Thymus (tissue), 2 donors: ENCODE measurements around the gene PCDHAC1. TPM values are rescaled to one million over a fixed set of nuclear protein-coding genes. Genes with fewer than 3 reads are reported as not detected.

Experiments
- polyA plus RNA-seq: library from polyadenylated mRNA; stranded (reverse); fragments of 200-250 nt; gene quantifications from one replicate; pipeline ENCODE4 v1.2.3, GENCODE V29; 2013
- total RNA-seq: library from RNA; stranded (reverse); fragments of 120-200 nt; gene quantifications from one replicate; pipeline ENCODE4 v1.2.4, GENCODE V29; 2013
- donor health status: healthy.

PCDHAC1 gene
- total and polyA plus RNA-seq, 2 donors: 0.02 to 0.05 TPM

Other genes starting within 250 kb of the PCDHAC1 start
- gene HARS1, start 234.9 kb upstream of the PCDHAC1 start, total RNA-seq: 45.4 TPM
- 58.8 TPM for gene HARS1, start 234.9 kb upstream of the PCDHAC1 start, polyA plus RNA-seq
- gene HARS2, start 234.8 kb upstream of the PCDHAC1 start, total RNA-seq: 23.4 TPM
- 32.6 TPM for gene HARS2, start 234.8 kb upstream of the PCDHAC1 start, polyA plus RNA-seq
- gene ZMAT2, start 225.9 kb upstream of the PCDHAC1 start, total RNA-seq: 104 TPM
- 75.1 TPM for gene ZMAT2, start 225.9 kb upstream of the PCDHAC1 start, polyA plus RNA-seq
- not detected for gene PCDHA1, start 140.2 kb upstream of the PCDHAC1 start, total RNA-seq
- gene PCDHA1, start 140.2 kb upstream of the PCDHAC1 start, polyA plus RNA-seq: not detected
- not detected for gene PCDHA2, start 131.4 kb upstream of the PCDHAC1 start, total RNA-seq
- gene PCDHA2, start 131.4 kb upstream of the PCDHAC1 start, polyA plus RNA-seq: 0.02 TPM
- gene PCDHA3, start 125.2 kb upstream of the PCDHAC1 start, total RNA-seq: under 0.01 TPM
- 0.07 TPM for gene PCDHA3, start 125.2 kb upstream of the PCDHAC1 start, polyA plus RNA-seq
- gene PCDHA4, start 119.2 kb upstream of the PCDHAC1 start, total RNA-seq: 0.05 TPM
- 0.05 TPM for gene PCDHA4, start 119.2 kb upstream of the PCDHAC1 start, polyA plus RNA-seq
- gene PCDHA5, start 104.7 kb upstream of the PCDHAC1 start, total RNA-seq: not detected
- gene PCDHA5, start 104.7 kb upstream of the PCDHAC1 start, polyA plus RNA-seq: 0.02 TPM
- gene PCDHA6, start 98.3 kb upstream of the PCDHAC1 start, total RNA-seq: 0.05 TPM
- gene PCDHA6, start 98.3 kb upstream of the PCDHAC1 start, polyA plus RNA-seq: 0.05 TPM
- gene PCDHA7, start 92.0 kb upstream of the PCDHAC1 start, total RNA-seq: under 0.01 TPM
- gene PCDHA7, start 92.0 kb upstream of the PCDHAC1 start, polyA plus RNA-seq: 0.02 TPM
- not detected for gene PCDHA8, start 85.1 kb upstream of the PCDHAC1 start, total RNA-seq
- gene PCDHA8, start 85.1 kb upstream of the PCDHAC1 start, polyA plus RNA-seq: 0.02 TPM
- gene PCDHA9, start 77.9 kb upstream of the PCDHAC1 start, total RNA-seq: not detected
- gene PCDHA9, start 77.9 kb upstream of the PCDHAC1 start, polyA plus RNA-seq: not detected
- gene PCDHA10, start 70.4 kb upstream of the PCDHAC1 start, total RNA-seq: under 0.01 TPM
- gene PCDHA10, start 70.4 kb upstream of the PCDHAC1 start, polyA plus RNA-seq: 0.02 TPM
- gene PCDHA11, start 57.3 kb upstream of the PCDHAC1 start, total RNA-seq: 0.05 TPM
- under 0.01 TPM for gene PCDHA11, start 57.3 kb upstream of the PCDHAC1 start, polyA plus RNA-seq
- gene PCDHA12, start 51.0 kb upstream of the PCDHAC1 start, total RNA-seq: under 0.01 TPM
- not detected for gene PCDHA12, start 51.0 kb upstream of the PCDHAC1 start, polyA plus RNA-seq
- gene PCDHA13, start 44.2 kb upstream of the PCDHAC1 start, total RNA-seq: under 0.01 TPM
- under 0.01 TPM for gene PCDHA13, start 44.2 kb upstream of the PCDHAC1 start, polyA plus RNA-seq
- gene PCDHAC2, start 40.2 kb downstream of the PCDHAC1 start, total RNA-seq: 0.38 TPM
- 0.02 TPM for gene PCDHAC2, start 40.2 kb downstream of the PCDHAC1 start, polyA plus RNA-seq
- 0.05 TPM for gene PCDHB1, start 125.1 kb downstream of the PCDHAC1 start, total RNA-seq
- gene PCDHB1, start 125.1 kb downstream of the PCDHAC1 start, polyA plus RNA-seq: 0.02 TPM
- gene PCDHB2, start 168.3 kb downstream of the PCDHAC1 start, total RNA-seq: 0.24 TPM
- 0.39 TPM for gene PCDHB2, start 168.3 kb downstream of the PCDHAC1 start, polyA plus RNA-seq
- 0.09 TPM for gene PCDHB3, start 174.2 kb downstream of the PCDHAC1 start, total RNA-seq
- 0.11 TPM for gene PCDHB3, start 174.2 kb downstream of the PCDHAC1 start, polyA plus RNA-seq
- gene PCDHB4, start 195.5 kb downstream of the PCDHAC1 start, total RNA-seq: 0.09 TPM
- gene PCDHB4, start 195.5 kb downstream of the PCDHAC1 start, polyA plus RNA-seq: 0.34 TPM
- 0.38 TPM for gene PCDHB5, start 208.9 kb downstream of the PCDHAC1 start, total RNA-seq
- gene PCDHB5, start 208.9 kb downstream of the PCDHAC1 start, polyA plus RNA-seq: 1.0 TPM
- gene PCDHB6, start 223.8 kb downstream of the PCDHAC1 start, total RNA-seq: 0.09 TPM
- gene PCDHB6, start 223.8 kb downstream of the PCDHAC1 start, polyA plus RNA-seq: 0.23 TPM
- gene PCDHB7, start 246.3 kb downstream of the PCDHAC1 start, total RNA-seq: 0.14 TPM
- gene PCDHB7, start 246.3 kb downstream of the PCDHAC1 start, polyA plus RNA-seq: 0.11 TPM